NCI-H2171 treated with DMSO at 0.1 percent for 48 hours (cell line): ENCODE data around the gene CPLANE2.
"Not testable (repeated sequence)": the region's sequence is repeated elsewhere in the genome, so short reads cannot be mapped to it uniquely, and the experiment has no call there.

Experiments used
- DNase-seq: peaks from one replicate; lab custom pipeline; 2025; lab: John Stamatoyannopoulos, UW

CPLANE2 gene

GRCh38 chr1:16236511-16237342 lies at the start of gene CPLANE2:
TSS of gene CPLANE2 (minus strand) at chr1:16237183. CDS start at chr1:16236742, 441 bp downstream.
- peak; percentile 90 for DNase-seq

GRCh38 chr1:16286122-16286521 lies 49.1 kb upstream of the CPLANE2 start:
- no peak for DNase-seq

GRCh38 chr1:16281765-16282164 lies 44.8 kb upstream of the CPLANE2 start:
- DNase-seq = no peak

- no peak for DNase-seq
These were observed 42.2 kb upstream of the CPLANE2 start for GRCh38 chr1:16279186-16279585.

- peak; percentile 53 for DNase-seq
These were observed 39.5 kb upstream of the CPLANE2 start for GRCh38 chr1:16276302-16277030.

GRCh38 chr1:16275591-16275990 lies 38.6 kb upstream of the CPLANE2 start:
- DNase-seq = no peak

GRCh38 chr1:16267690-16268180 lies 30.8 kb upstream of the CPLANE2 start:
- no peak for DNase-seq

- no peak for DNase-seq
These were observed 29.6 kb upstream of the CPLANE2 start for GRCh38 chr1:16266411-16267118.

- no peak for DNase-seq
These were observed 25.1 kb upstream of the CPLANE2 start for GRCh38 chr1:16262067-16262466.

- DNase-seq = no peak
These were observed 23.8 kb upstream of the CPLANE2 start for GRCh38 chr1:16260814-16261213.

GRCh38 chr1:16258591-16259135 lies 21.7 kb upstream of the CPLANE2 start:
- DNase-seq = no peak

- no peak for DNase-seq
These were observed 21.0 kb upstream of the CPLANE2 start for GRCh38 chr1:16257968-16258367.

GRCh38 chr1:16257556-16257955 lies 20.6 kb upstream of the CPLANE2 start:
- DNase-seq = not testable (repeated sequence)

- DNase-seq = no peak
These were observed 19.5 kb upstream of the CPLANE2 start for GRCh38 chr1:16256478-16256877.

- no peak for DNase-seq
These were observed 17.4 kb upstream of the CPLANE2 start for GRCh38 chr1:16254263-16254928.

- DNase-seq = no peak
These were observed 16.4 kb upstream of the CPLANE2 start for GRCh38 chr1:16253332-16253922.

GRCh38 chr1:16252912-16253311 lies 15.9 kb upstream of the CPLANE2 start:
- no peak for DNase-seq

- DNase-seq = no peak
These were observed 14.4 kb upstream of the CPLANE2 start for GRCh38 chr1:16251381-16251780.

- no peak for DNase-seq
These were observed 13.7 kb upstream of the CPLANE2 start for GRCh38 chr1:16250524-16251251.

GRCh38 chr1:16249596-16250241 lies 12.7 kb upstream of the CPLANE2 start:
- no peak for DNase-seq
